ENCODE results near the gene LYRM4.

DNA sequence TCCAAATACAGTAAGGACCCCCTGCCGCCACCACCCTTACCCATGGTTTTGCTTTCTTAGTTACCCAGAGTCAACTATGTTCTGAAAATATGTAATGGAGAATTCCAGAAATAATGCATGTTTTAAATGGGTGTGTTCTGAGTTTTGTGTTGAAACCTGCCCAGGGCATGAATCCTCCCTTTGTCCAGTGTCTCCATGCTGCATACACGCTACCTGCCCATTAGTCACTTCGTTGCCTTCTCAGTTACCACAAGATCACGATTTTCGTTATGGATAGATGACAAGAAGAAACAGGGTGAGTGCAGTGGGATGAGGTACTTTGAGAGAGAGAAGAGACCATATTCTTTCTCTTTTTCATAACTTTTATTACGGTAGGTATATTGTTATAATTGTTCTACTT lies 11.2 kb upstream of the LYRM4 start:
- TF ChIP-seq CTCF (IDR thresholded peaks at IDR 0.05) (no peak), POLR2A (IDR thresholded peaks at IDR 0.05) (no peak)

All from esophagus squamous epithelium (tissue), 4 donors.